GM04504 (cell line): ENCODE data around the gene PIK3R5.

ENCODE experiments used
- DNase-seq: peaks from one replicate; pipeline ENCODE4 v3.0.0-alpha.2; 2012; ENCODE audit warnings: low read depth

PIK3R5 gene

GRCh38 chr17:8924595-8924994 lies 40.9 kb downstream of the PIK3R5 start:
- no peak for DNase-seq

- no peak for DNase-seq
Measured at GRCh38 chr17:8923762-8924161, 41.7 kb downstream of the PIK3R5 start.

- no peak for DNase-seq
Measured at GRCh38 chr17:8922928-8923327, 42.6 kb downstream of the PIK3R5 start.

DNA sequence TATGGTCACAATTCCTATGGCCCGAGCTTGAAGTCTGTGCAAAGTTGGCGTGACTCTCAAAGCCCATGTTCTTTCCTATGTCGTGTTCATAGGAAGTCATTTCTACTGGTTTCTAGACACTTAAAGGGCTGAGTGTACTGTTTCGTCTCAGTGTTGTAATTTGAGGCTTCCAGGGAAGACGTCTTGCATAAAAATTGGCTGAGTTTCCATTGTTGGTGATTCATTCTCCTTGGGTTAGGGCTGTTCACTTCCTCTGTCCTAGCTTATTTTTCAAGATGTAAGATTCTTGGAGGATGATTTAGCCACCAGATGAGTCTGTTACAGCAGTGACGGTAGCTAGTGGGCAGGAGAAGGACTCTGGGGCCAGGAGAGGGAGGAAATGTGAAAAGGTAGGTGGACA lies 43.1 kb downstream of the PIK3R5 start:
- DNase-seq = peak; percentile 72

GRCh38 chr17:8921147-8921546 lies 44.4 kb downstream of the PIK3R5 start:
- DNase-seq = no peak

DNA sequence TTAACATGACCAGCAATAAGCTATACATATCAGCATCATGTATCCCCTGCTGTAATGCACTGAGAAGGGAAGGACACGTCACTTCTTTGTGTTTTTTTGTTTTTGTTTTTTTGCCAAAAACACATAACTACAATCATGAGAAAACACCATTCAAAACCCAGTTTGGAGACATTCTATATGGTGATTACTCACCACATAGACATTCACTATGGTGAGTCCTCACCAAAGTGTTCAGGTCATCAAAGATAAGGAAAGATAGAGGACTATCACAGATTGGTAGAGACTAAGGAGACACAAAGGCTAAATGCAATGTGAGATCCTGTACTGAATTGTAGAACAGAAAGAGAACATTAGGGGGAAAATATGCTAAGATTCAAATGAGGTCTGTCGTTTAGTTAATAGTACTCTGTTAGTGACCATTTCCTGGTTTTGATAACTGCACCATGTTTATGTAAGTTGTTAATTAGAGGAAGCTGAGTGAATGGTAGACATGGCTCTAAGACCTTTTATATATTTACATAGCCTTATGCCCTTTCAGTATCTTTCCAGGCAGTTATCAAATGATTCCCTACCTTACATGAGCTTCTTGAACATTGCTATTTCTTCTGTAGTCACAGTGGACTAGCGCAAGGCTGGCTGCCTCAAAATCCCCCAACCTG lies 46.6 kb downstream of the PIK3R5 start:
- no peak for DNase-seq

DNA sequence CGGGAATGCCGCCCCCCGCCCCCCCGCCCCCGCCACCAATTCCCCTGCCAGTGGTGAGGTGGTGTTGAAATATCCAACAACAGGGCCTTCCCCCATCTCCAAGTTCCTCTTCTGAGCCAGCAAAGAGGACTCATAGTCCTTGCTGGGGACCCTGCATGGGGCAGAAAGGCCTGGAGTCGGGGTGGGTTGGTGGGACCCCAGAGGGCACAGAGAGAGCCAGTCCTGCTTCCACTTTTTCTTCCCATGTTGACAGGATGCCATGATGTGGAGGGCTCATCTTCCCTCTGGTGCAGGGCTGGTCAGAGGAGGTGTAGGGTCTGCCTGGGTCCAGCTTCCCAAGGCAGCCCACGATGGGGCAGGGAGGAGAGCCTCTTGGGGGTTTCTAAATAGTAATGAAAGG lies 49.0 kb downstream of the PIK3R5 start:
- DNase-seq = no peak

- DNase-seq = no peak
Measured at GRCh38 chr17:8914554-8914953, 51.0 kb downstream of the PIK3R5 start.

GRCh38 chr17:8913879-8914278 lies 51.6 kb downstream of the PIK3R5 start:
- no peak for DNase-seq

DNA sequence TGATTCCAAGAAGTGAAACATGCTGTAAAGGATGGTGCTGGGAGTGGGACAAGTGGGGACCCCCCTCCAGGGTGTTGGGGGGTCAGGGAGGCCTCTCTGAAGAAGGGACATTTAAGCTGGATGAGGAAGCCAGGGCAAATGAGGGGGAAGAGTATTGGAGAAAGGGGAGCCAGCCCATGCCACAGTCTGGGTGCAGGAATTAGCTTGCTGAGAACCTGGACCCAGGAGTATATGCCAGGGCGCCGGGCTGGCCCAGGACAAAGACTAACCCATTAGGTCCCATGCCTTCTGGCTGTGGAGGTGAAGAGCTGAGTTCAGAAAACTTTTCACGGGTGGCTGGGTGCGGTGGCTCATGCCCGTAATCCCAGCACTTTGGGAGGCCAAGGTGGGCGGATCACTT lies 52.4 kb downstream of the PIK3R5 start:
- no peak for DNase-seq

DNA sequence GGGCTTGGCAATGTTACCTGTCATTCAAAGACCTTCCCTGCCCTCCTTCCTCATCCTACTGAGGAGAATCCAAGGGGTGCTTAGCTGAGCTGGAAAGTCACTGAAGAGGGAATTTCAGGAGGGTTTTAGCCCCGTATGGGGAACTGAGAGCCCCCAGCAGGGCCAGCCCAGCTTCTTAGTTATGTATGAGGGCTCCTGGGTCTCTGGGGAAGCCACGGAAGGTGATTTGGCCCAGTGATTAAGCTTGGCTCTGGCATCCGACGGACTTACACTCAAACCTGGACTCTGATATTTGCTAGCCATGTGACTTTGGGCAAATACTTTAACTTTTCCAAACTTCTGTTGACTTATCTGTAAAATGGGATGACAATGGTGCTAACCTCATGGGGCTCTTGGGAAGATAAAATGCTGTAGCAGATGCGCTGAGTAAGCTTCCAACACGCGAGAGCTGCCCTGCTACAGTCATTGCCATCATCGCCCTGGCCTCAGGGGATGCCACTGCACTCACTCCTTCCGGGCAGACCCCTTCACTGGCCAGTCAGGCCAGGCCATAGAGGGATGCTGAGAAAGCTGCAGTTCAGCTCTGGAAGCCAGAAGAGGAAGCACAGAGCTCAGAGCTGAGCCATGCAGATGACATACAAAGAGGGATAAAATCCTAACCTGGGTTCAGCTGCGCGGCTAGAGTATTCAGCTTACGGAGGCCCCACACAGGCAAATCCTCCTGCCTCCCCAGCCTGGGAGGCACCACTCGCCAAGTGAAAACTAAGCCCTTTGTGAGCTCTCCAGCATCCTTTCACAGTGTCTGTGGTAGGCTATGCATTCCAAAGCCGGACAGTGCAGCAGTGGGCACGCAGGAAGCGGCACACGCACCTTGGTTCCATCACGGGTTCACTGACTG lies 53.2 kb downstream of the PIK3R5 start:
- no peak for DNase-seq

DNA sequence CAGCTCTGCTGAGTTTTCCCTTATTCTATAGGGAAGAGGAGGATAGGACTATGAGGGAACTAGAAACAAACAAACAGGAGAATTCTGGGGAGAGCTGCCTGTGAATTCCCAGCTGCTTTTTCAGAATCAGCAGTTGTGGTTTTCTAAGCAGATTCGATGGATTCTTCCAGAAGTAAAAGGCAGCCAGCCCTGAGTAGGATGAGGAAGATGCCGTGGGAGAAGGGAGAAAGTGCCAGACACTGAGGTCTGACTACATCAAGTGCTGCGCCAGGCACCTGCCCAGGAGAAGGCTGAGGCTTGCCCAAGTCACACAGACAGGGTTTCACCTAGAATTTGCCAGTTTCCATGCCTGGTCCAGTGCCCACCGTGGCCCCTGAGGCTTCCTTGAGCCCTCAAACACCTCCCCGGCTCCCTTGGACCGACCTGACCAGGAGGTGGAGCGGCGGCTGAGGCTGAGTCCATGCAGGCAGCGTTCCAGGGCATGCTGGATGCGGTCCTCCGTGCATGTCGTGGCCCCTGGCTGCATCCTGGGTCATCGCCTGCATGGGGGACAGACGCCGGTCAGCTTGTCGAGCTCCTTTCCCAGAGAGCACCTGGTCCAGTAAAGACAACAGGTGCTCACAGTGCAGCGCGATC lies 54.4 kb downstream of the PIK3R5 start:
- DNase-seq = no peak

DNA sequence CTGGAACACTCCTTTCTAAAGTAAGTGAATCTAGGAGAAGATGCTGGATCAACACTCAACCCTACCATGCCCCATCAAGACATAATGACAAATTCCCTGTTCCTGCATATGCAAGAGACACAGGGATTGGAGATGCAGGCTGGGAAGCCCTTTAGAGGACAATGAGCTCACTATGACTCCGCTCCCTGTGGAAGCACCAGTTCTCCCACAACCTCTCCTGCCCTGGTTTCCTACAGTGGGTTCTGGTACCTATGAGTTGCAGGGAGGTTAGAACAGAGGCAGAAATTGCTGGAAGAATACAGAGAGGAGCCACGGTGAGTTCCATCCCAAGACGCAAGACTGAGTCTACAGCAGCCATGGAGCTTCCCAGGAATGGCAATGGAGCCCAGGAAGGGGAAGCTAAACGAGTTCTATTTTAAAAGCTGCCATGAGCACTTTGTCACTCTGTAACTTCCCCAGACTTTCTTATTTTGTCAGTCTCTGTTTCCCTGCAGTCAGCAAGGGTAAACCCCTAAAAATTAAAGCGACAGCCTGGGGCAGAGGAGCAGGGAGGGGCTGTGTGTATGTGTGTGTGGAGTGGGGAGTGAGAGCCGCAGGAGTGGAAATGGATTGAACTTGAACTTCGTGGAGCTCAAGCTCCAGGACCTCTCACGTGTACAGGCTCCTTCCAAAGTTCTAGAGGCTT lies 55.8 kb downstream of the PIK3R5 start:
- no peak for DNase-seq

DNA sequence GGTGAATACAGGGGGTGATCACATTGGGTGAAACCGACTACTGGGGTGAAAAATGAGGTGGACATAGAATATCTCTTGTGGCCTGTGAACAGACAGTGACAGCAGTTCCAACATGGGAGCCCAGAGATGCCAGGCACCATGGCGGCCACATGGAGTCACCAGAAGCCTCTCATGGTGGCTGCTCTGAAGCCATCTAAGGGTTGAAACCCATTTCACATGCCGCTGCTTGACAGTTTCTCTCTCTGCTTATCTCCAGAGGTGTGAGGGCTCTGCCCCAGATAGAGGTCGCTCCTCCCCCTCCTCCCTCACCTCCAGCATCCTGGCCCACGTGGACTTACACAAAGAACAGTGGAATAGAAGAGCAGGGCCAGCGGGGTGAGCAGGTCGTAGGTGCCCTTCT lies 60.2 kb downstream of the PIK3R5 start:
- DNase-seq = no peak

- DNase-seq = no peak
Measured at GRCh38 chr17:8904686-8905085, 60.8 kb downstream of the PIK3R5 start.

- no peak for DNase-seq
Measured at GRCh38 chr17:8904201-8904600, 61.3 kb downstream of the PIK3R5 start.

DNA sequence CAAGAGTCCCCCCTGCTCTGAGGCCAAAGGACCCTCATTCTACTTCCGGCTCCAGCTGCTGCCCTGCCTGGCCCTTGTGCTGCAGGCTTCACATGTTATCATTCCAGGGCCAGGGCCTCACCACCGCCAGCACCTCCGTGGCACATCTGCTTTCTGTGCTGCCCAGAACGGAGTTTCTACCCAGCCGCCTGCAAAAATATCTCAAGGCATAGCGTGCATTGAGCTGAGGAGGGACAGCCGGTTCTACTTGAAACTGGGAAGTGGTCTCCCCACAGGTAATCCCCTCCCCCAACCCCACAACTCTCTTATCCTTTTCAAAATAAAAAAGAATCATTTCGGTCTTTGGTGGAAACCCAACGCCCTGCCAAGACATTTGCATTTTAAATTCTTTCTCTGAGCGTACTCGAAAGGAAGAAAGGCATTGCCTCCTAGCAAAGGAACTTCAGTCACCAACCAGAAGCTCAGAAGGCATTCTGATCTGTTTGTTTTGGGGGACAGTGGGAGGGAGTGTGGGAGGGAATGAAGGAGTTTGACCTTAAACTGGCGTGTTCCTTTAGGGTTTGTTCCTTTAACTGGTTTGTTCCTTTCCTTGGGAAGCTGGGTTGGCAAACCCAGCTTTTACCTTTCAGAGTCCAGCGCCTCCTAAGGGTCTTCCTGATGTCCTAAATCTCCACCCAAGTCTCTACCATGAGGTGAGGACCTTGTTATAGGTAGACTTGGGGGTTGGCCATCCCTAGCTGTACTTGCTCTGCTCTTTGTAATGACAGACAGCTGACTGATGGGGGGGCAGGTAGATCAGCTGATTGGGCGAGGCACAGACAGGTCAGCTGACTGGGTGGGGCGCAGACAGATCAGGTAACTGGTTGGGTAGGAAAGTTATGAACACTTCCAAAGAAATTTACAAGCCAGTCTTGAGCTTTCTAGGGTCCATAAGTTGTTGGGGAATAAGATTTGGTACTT lies 64.6 kb downstream of the PIK3R5 start:
- no peak for DNase-seq

GRCh38 chr17:8900207-8900606 lies 65.3 kb downstream of the PIK3R5 start:
- DNase-seq = no peak

- DNase-seq = no peak
Measured at GRCh38 chr17:8898636-8899035, 66.9 kb downstream of the PIK3R5 start.

DNA sequence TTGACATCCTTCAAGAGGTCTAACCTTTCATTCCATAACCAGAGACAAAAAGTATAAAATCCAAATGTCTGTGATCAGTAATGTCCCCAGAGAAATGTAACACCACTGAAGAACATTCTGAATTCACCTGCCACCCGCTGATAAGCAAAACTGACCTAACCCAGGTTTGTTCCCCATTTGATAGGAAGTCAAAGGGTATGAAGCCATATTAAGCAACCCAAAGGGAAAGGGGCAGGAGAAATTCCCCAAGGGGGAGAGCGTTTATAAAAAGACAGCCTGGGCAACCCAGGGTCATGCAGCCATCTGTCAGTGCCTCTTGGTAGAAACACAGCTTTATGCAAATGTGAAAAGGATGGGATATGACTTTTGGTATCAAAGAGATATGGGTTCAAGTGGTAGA lies 67.4 kb downstream of the PIK3R5 start:
- DNase-seq = no peak
